H1 (cell line): ENCODE measurements around the gene CES4A. TPM values are rescaled to one million over a fixed set of nuclear protein-coding genes. Genes with fewer than 3 reads are reported as not detected.

Experiments used
- CTCF ChIA-PET: fragments of 300-600 bp; sonication (Branson Sonifier 250); formaldehyde crosslinking; loops from one replicate; lab custom pipeline; 2021; ENCODE audit not compliant: partially characterized antibody; lab: Charles Lee
- POLR2A ChIA-PET: fragments of 300-600 bp; sonication (Branson Sonifier 250); formaldehyde crosslinking; loops from one replicate; lab custom pipeline; 2021; ENCODE audit warnings: inconsistent platforms; ENCODE audit not compliant: partially characterized antibody; lab: Charles Lee
- DNase-seq, 2 experiments: peaks; one replicate each; pipeline versions ENCODE4 v3.0.0 to v3.0.0-alpha.2; 2010 to 2022; ENCODE audit warnings: low spot score in 2 of 2, low read depth in 1 of 2, mixed read lengths in 1 of 2
- FAIRE-seq: peaks from 2 replicates; lab custom pipeline; 2011; peaks lifted over from hg19 to GRCh38; lab: Jason Lieb, UNC
- H2AFZ ChIP-seq: 2 replicates; pipeline ENCODE4 v1.8.1; 2012; ENCODE audit warnings: low read length, inconsistent platforms
- H2AK5ac ChIP-seq: 2 replicates; pipeline ENCODE4 v1.6.1; 2013; ENCODE audit warnings: low read depth, low read length
- H2BK120ac ChIP-seq: replicated peaks from 2 replicates; pipeline ENCODE3; 2013; ENCODE audit warnings: low read depth, low read length, inconsistent platforms
- H2BK12ac ChIP-seq: 2 replicates; pipeline ENCODE4 v1.6.1; 2013; ENCODE audit warnings: low read depth, low read length
- H2BK15ac ChIP-seq: 2 replicates; pipeline ENCODE4 v1.6.1; 2013; ENCODE audit warnings: low read length
- H2BK20ac ChIP-seq: 2 replicates; pipeline ENCODE4 v1.6.1; 2013; ENCODE audit warnings: low read length
- H2BK5ac ChIP-seq: 2 replicates; pipeline ENCODE4 v1.6.1; 2013; ENCODE audit warnings: low read depth, low read length
- H3K14ac ChIP-seq: 2 replicates; pipeline ENCODE4 v1.6.1; 2013; ENCODE audit warnings: inconsistent platforms; ENCODE audit not compliant: insufficient read length
- H3K18ac ChIP-seq: 2 replicates; pipeline ENCODE4 v1.6.1; 2013; ENCODE audit warnings: low read length; ENCODE audit errors: extremely low read depth
- H3K23ac ChIP-seq: 2 replicates; pipeline ENCODE4 v1.6.1; 2013; ENCODE audit warnings: inconsistent platforms; ENCODE audit not compliant: insufficient read length
- H3K23me2 ChIP-seq: 2 replicates; pipeline ENCODE4 v1.6.1; 2013; ENCODE audit warnings: low read depth, low read length
- H3K27ac ChIP-seq: 2 replicates; pipeline ENCODE4 v1.6.1; 2011; ENCODE audit warnings: low read depth, low read length, inconsistent platforms
- H3K27me3 ChIP-seq, 4 experiments: replicated peaks in 1 of 4; 1 replicate in 1 of 4; 2 replicates in 3 of 4; pipeline versions ENCODE4 v1.6.1 to v1.8.1; 2011 to 2013; ENCODE audit warnings: low read length in 3 of 4, mild to moderate bottlenecking in 3 of 4, inconsistent platforms in 2 of 4, mixed read lengths in 2 of 4, moderate library complexity in 1 of 4; ENCODE audit not compliant: control insufficient read depth in 3 of 4, insufficient read depth in 3 of 4; ENCODE audit errors: extremely low read depth in 1 of 4
- H3K36me3 ChIP-seq, 4 experiments: 2 replicates each; pipeline versions ENCODE4 v1.6.1 to v1.8.1; 2011 to 2013; ENCODE audit warnings: mild to moderate bottlenecking in 4 of 4, low read length in 3 of 4, moderate library complexity in 2 of 4, control low read depth in 1 of 4, inconsistent platforms in 1 of 4; ENCODE audit not compliant: insufficient read depth in 4 of 4, control insufficient read depth in 2 of 4
- H3K4ac ChIP-seq: replicated peaks from 2 replicates; pipeline ENCODE3; 2013; ENCODE audit warnings: low read length, low read depth, mixed read lengths, inconsistent platforms; ENCODE audit not compliant: insufficient read length
- H3K4me1 ChIP-seq, 4 experiments: replicated peaks in 1 of 4; 1 replicate in 1 of 4; 2 replicates in 3 of 4; pipeline versions ENCODE4 v1.6.1 to v1.8.1; 2011 to 2013; ENCODE audit warnings: low read length in 3 of 4, inconsistent platforms in 2 of 4, mixed read lengths in 1 of 4; ENCODE audit not compliant: insufficient read depth in 4 of 4, control insufficient read depth in 3 of 4
- H3K4me2 ChIP-seq, 2 experiments: 2 replicates each; pipeline versions ENCODE4 v1.6.1 to v1.8.1; 2011 to 2013; ENCODE audit warnings: low read depth in 2 of 2, low read length in 2 of 2, control low read depth in 1 of 2, inconsistent platforms in 1 of 2, mild to moderate bottlenecking in 1 of 2; ENCODE audit not compliant: insufficient read depth in 1 of 2
- H3K4me3 ChIP-seq, 4 experiments: fragments of 200-600, 300-600 bp in 1 of 4; sonication (generic), shearing (Covaris generic), sonication (Bioruptor Twin) in 1 of 4; 2 replicates each; pipeline versions ENCODE4 v1.5.1 to v1.8.1; 2011 to 2016; ENCODE audit warnings: low read length in 4 of 4, low read depth in 3 of 4, control low read depth in 2 of 4, inconsistent platforms in 2 of 4, mild to moderate bottlenecking in 2 of 4, mixed read lengths in 1 of 4, moderate library complexity in 1 of 4; ENCODE audit not compliant: insufficient read depth in 2 of 4; ENCODE audit errors: extremely low read depth in 1 of 4
- H3K56ac ChIP-seq: replicated peaks from 2 replicates; pipeline ENCODE3; 2013; ENCODE audit warnings: low read depth, mild to moderate bottlenecking, mixed read lengths, low read length, inconsistent platforms; ENCODE audit not compliant: insufficient read length
- H3K79me1 ChIP-seq: 2 replicates; pipeline ENCODE4 v1.6.1; 2013; ENCODE audit warnings: low read depth, low read length, control low read depth
- H3K79me2 ChIP-seq, 2 experiments: 2 replicates each; pipeline versions ENCODE4 v1.6.1 to v1.8.1; 2012 to 2013; ENCODE audit warnings: low read length in 2 of 2, mild to moderate bottlenecking in 2 of 2, inconsistent platforms in 1 of 2; ENCODE audit not compliant: insufficient read depth in 2 of 2, control insufficient read depth in 1 of 2
- H3K9ac ChIP-seq, 4 experiments: replicated peaks in 1 of 4; 1 replicate in 1 of 4; 2 replicates in 3 of 4; pipeline versions ENCODE4 v1.6.1 to v1.8.1; 2011 to 2013; ENCODE audit warnings: low read depth in 3 of 4, low read length in 3 of 4, control low read depth in 2 of 4, mild to moderate bottlenecking in 2 of 4, moderate library complexity in 2 of 4, inconsistent platforms in 1 of 4; ENCODE audit errors: extremely low read depth in 1 of 4
- H3K9me3 ChIP-seq, 2 experiments: 2 replicates each; pipeline versions ENCODE4 v1.6.1 to v1.8.1; 2012 to 2013; ENCODE audit warnings: mild to moderate bottlenecking in 2 of 2, moderate library complexity in 2 of 2, control low read depth in 1 of 2, inconsistent platforms in 1 of 2, low read depth in 1 of 2, low read length in 1 of 2, mixed read lengths in 1 of 2; ENCODE audit not compliant: insufficient read depth in 2 of 2
- H4K20me1 ChIP-seq, 2 experiments: replicated peaks in 1 of 2; 2 replicates each; pipeline versions ENCODE3 to v1.8.1; 2011 to 2013; ENCODE audit warnings: inconsistent platforms in 2 of 2, low read length in 2 of 2, mild to moderate bottlenecking in 1 of 2; ENCODE audit not compliant: insufficient read depth in 2 of 2, control insufficient read depth in 1 of 2
- H4K5ac ChIP-seq: 2 replicates; pipeline ENCODE4 v1.6.1; 2013; ENCODE audit warnings: low read length, low read depth, mixed read lengths, inconsistent platforms; ENCODE audit not compliant: insufficient read length
- H4K8ac ChIP-seq: 2 replicates; pipeline ENCODE4 v1.8.0; 2013; ENCODE audit warnings: mild to moderate bottlenecking, moderate library complexity, low read length, inconsistent platforms; ENCODE audit not compliant: insufficient read depth; ENCODE audit errors: extremely low read depth
- H4K91ac ChIP-seq: replicated peaks from 2 replicates; pipeline ENCODE3; 2013; ENCODE audit warnings: low read length, mixed read lengths, inconsistent platforms; ENCODE audit not compliant: insufficient read length
- CEBPB ChIP-seq: IDR thresholded peaks from 2 replicates; pipeline ENCODE4 v1.6.1; 2012; ENCODE audit warnings: low read depth, low read length
- CTBP2 ChIP-seq: IDR thresholded peaks from 2 replicates; pipeline ENCODE4 v1.7.0; 2011; ENCODE audit warnings: borderline replicate concordance, mild to moderate bottlenecking, moderate library complexity, mixed read lengths, low read length; ENCODE audit not compliant: insufficient read depth, insufficient read length
- EP300 ChIP-seq, 2 experiments: IDR thresholded peaks; 1 replicate in 1 of 2; 2 replicates in 1 of 2; pipeline ENCODE4 v1.6.1; 2011 to 2012; ENCODE audit warnings: low read depth in 2 of 2, low read length in 2 of 2, mild to moderate bottlenecking in 2 of 2, borderline replicate concordance in 1 of 2, inconsistent platforms in 1 of 2, moderate library complexity in 1 of 2
- FOSL1 ChIP-seq: IDR thresholded peaks from 2 replicates; pipeline ENCODE4 v1.6.1; 2011; ENCODE audit warnings: mild to moderate bottlenecking, low read depth, low read length, moderate library complexity; ENCODE audit not compliant: insufficient read depth
- GTF2F1 ChIP-seq: IDR thresholded peaks from 2 replicates; pipeline ENCODE4 v1.6.1; 2012; ENCODE audit warnings: low read depth, low read length, improper control_type of control experiment, borderline replicate concordance
- JUND ChIP-seq: IDR thresholded peaks from 2 replicates; pipeline ENCODE4 v1.6.1; 2011; ENCODE audit warnings: mild to moderate bottlenecking, improper control_type of control experiment, low read length
- POU5F1 ChIP-seq: IDR thresholded peaks from 2 replicates; pipeline ENCODE4 v1.6.1; 2011; ENCODE audit warnings: low read depth, mild to moderate bottlenecking, low read length, moderate library complexity
- RNF2 ChIP-seq: fragments of 200-900, 300-1000 bp; sonication (generic); IDR thresholded peaks from 2 replicates; pipeline ENCODE4 v1.7.1; 2016; ENCODE audit warnings: borderline replicate concordance, low read depth, mild to moderate bottlenecking, antibody characterized with exemption, low read length; ENCODE audit not compliant: poor library complexity, severe bottlenecking; ENCODE audit errors: missing control alignments
- SIN3A ChIP-seq, 2 experiments: IDR thresholded peaks in 1 of 2; conservative IDR thresholded peaks in 1 of 2; 2 replicates each; pipeline ENCODE4 v1.6.1; 2011 to 2012; ENCODE audit warnings: low read length in 2 of 2, improper control_type of control experiment in 1 of 2, low read depth in 1 of 2, mild to moderate bottlenecking in 1 of 2
- TAF1 ChIP-seq: IDR thresholded peaks from 2 replicates; pipeline ENCODE4 v1.6.1; 2011; ENCODE audit warnings: mild to moderate bottlenecking, low read depth, low read length
- TAF7 ChIP-seq: optimal IDR thresholded peaks from 2 replicates; pipeline ENCODE3; 2011; ENCODE audit warnings: low read depth, mild to moderate bottlenecking, inconsistent platforms, low read length, moderate library complexity, borderline replicate concordance
- WGBS, 2 experiments: shearing (Covaris generic) in 1 of 2; methylation state at CpG; one replicate each; pipeline versions ENCODE4 v1.1.6 to v1.1.7; 2013 to 2015; ENCODE audit warnings: low lambda C conversion rate in 2 of 2, mixed read lengths in 2 of 2, inconsistent platforms in 1 of 2, low coverage in 1 of 2, missing lambda C conversion rate in 1 of 2; ENCODE audit not compliant: insufficient replicate concordance in 2 of 2, insufficient coverage in 1 of 2, insufficient read length in 1 of 2; ENCODE audit errors: extremely low coverage in 1 of 2, missing lambda C conversion rate in 1 of 2; 5-methylcytosine and 5-hydroxymethylcytosine counted together
- polyA plus RNA-seq, 7 experiments: library from polyadenylated mRNA; depleted of rRNA in 3 of 7; stranded (reverse) in 5 of 7; unstranded in 2 of 7; fragments of >200 nt in 5 of 7; fragments of 200-250 nt in 2 of 7; gene quantifications; 1 replicate in 5 of 7; 2 replicates in 1 of 7; 4 replicates in 1 of 7; pipeline versions ENCODE4 v1.2.1 to v1.2.3, GENCODE V29; 2011 to 2013; ENCODE audit warnings: missing spikeins in 2 of 7, mixed read lengths in 2 of 7
- total RNA-seq: library from RNA; stranded (reverse); fragmentation: NEBNext Ultra II Directional; extraction: Animal tissue kit (Norgen Biotek cat#: 25700); gene quantifications from 2 replicates; pipeline ENCODE4 v1.2.1, GENCODE V29; 2021
- TF ChIP-seq, protein P1 (sequence below): IDR thresholded peaks from 2 replicates; pipeline ENCODE4 v1.6.1; 2011; ENCODE audit warnings: low read length, improper control_type of control experiment

CES4A gene
- total and polyA plus RNA-seq, 2 of the 8 experiments (the other 6 are each of a cell fraction or from before 2014, with no cell fraction given): 0.93 to 1.5 TPM

GRCh38 chr16:66946541-66946940, 41.8 kb upstream of the CES4A start:
- Histone ChIP-seq H3K79me2 (no peaks in the 10 kb centered on the region), H2BK20ac (no peak overlapping the region), H2AFZ (no peak overlapping the region), H4K8ac (no peak overlapping the region), H3K4ac (no peak overlapping the region), H4K91ac (no peak overlapping the region), H3K9me3 (no peaks in the 10 kb centered on the region), H3K18ac (no peak overlapping the region), H3K4me2 (no peak overlapping the region), H3K9ac (no peak overlapping the region), H2BK12ac (no peak overlapping the region), H2BK5ac (no peak overlapping the region), H3K27ac (no peak overlapping the region), H3K79me1 (no peaks in the 10 kb centered on the region), H3K4me1 (peaks cover 0 to 5% (median 1%) of the 10 kb centered on the region in 4 experiments; a peak in 2 of 7 replicates), H3K14ac (no peak overlapping the region), H3K23me2 (peaks cover 2% of the 10 kb centered on the region; the same call in 1 of the 2 replicates), H3K36me3 (peaks cover 4 to 14% (median 9%) of the 10 kb centered on the region in 4 experiments; a peak in 6 of 8 replicates), H3K4me3 (no peak overlapping the region), H2BK120ac (no peak overlapping the region), H4K20me1 (peaks cover 0 to 3% of the 10 kb centered on the region in 2 experiments), H3K56ac (no peak overlapping the region), H2AK5ac (peak overlapping the region; percentile 53; the same call in 1 of the 2 replicates), H3K27me3 (peaks cover 10 to 34% (median 32%) of the 10 kb centered on the region in 4 experiments), H2BK15ac (no peak overlapping the region), H4K5ac (no peak overlapping the region), H3K23ac (no peak overlapping the region)
- ChIA-PET POLR2A (no interaction called here), CTCF (interaction anchor here (0.7 to 4.7 kb wide), 10 partner anchors 12 to 55 kb away, joined by 3 to 18 read pairs (median 4); partner anchors contain the start of gene CDH16)
- DNase-seq (no peak), FAIRE-seq (no peak)
- WGBS, 2 experiments: 87% methylated on average over 7 of the region's 7 CpGs; no CpG with 5 or more reads in 1 of the 2 experiments
- TF ChIP-seq SIN3A (conservative IDR thresholded peaks at IDR 0.05 in 1 of 2, IDR thresholded peaks at IDR 0.05 in 1 of 2; ENCODE audit: low read depth in 1 of 2, low read length in 2 of 2): no peak
- no peak for TF ChIP-seq TAF1
- no peak for TF ChIP-seq JUND
- no peak for TF ChIP-seq CTBP2
- no peak for TF ChIP-seq TAF7
- no peak for TF ChIP-seq FOSL1
- no peak for TF ChIP-seq GTF2F1
- TF ChIP-seq CEBPB: no peak
- TF ChIP-seq POU5F1: no peak
- no peak for TF ChIP-seq EP300 (IDR thresholded peaks at IDR 0.05; ENCODE audit: borderline replicate concordance in 1 of 2, low read depth in 2 of 2, low read length in 2 of 2)
- TF ChIP-seq, protein P1, sequence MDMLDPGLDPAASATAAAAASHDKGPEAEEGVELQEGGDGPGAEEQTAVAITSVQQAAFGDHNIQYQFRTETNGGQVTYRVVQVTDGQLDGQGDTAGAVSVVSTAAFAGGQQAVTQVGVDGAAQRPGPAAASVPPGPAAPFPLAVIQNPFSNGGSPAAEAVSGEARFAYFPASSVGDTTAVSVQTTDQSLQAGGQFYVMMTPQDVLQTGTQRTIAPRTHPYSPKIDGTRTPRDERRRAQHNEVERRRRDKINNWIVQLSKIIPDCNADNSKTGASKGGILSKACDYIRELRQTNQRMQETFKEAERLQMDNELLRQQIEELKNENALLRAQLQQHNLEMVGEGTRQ: no peak
- TF ChIP-seq RNF2: no peak
